CD14-positive monocyte (primary cell): ENCODE data around the gene BCAT1. TPM values are rescaled to one million over a fixed set of nuclear protein-coding genes. Genes with fewer than 3 reads are reported as not detected.

Experiments used
- DNase-seq, 3 donors: peaks; one replicate each; pipeline ENCODE4 v3.0.0-alpha.2; 2011 to 2022
- H2AFZ ChIP-seq: 2 replicates; pipeline ENCODE4 v1.6.0; 2012; ENCODE audit warnings: mild to moderate bottlenecking, low read depth, low read length, inconsistent platforms; ENCODE audit not compliant: insufficient read depth, poor library complexity, severe bottlenecking
- H3K27ac ChIP-seq, 2 donors: 1 replicate in 1 of 2; 2 replicates in 1 of 2; pipeline ENCODE4 v1.5.1; 2012 to 2013; ENCODE audit warnings: low read length in 2 of 2, control low read depth in 1 of 2, inconsistent platforms in 1 of 2, low read depth in 1 of 2, mild to moderate bottlenecking in 1 of 2
- H3K27me3 ChIP-seq, 2 donors: one replicate each; pipeline versions ENCODE4 v1.6.0 to v1.6.1; 2011 to 2013; ENCODE audit warnings: low read length in 2 of 2; ENCODE audit not compliant: control insufficient read depth in 2 of 2, insufficient read depth in 2 of 2
- H3K36me3 ChIP-seq, 2 donors: replicated peaks in 1 of 2; 1 replicate in 1 of 2; 2 replicates in 1 of 2; pipeline versions ENCODE4 v1.5.1 to v1.6.1; 2012 to 2013; ENCODE audit warnings: low read length in 2 of 2, control low read depth in 1 of 2, inconsistent platforms in 1 of 2, mild to moderate bottlenecking in 1 of 2; ENCODE audit not compliant: insufficient read depth in 2 of 2, control insufficient read depth in 1 of 2
- H3K4me1 ChIP-seq, 2 donors: 1 replicate in 1 of 2; 2 replicates in 1 of 2; pipeline versions ENCODE4 v1.5.1 to v1.6.1; 2012 to 2013; ENCODE audit warnings: low read length in 2 of 2, control low read depth in 1 of 2, inconsistent platforms in 1 of 2, mild to moderate bottlenecking in 1 of 2, moderate library complexity in 1 of 2; ENCODE audit not compliant: insufficient read depth in 2 of 2, control insufficient read depth in 1 of 2
- H3K4me2 ChIP-seq: replicated peaks from 2 replicates; pipeline ENCODE3; 2012; ENCODE audit warnings: low read length, moderate library complexity, mild to moderate bottlenecking; ENCODE audit not compliant: poor library complexity, severe bottlenecking; ENCODE audit errors: extremely low read depth
- H3K4me3 ChIP-seq, 3 experiments: fragments of 200-600 bp in 1 of 3; sonication (generic) in 1 of 3; replicated peaks in 1 of 3; 1 replicate in 2 of 3; 2 replicates in 1 of 3; pipeline ENCODE4 v1.5.1; 2011 to 2013; ENCODE audit warnings: low read length in 3 of 3, mild to moderate bottlenecking in 3 of 3, control low read depth in 2 of 3, low read depth in 2 of 3, inconsistent platforms in 1 of 3, moderate library complexity in 1 of 3
- H3K79me2 ChIP-seq: 2 replicates; pipeline ENCODE4 v1.6.0; 2012; ENCODE audit warnings: mild to moderate bottlenecking, control low read depth, inconsistent platforms, low read length, moderate library complexity; ENCODE audit not compliant: insufficient read depth
- H3K9ac ChIP-seq: 2 replicates; pipeline ENCODE4 v1.6.0; 2017; ENCODE audit warnings: low read length, mild to moderate bottlenecking; ENCODE audit not compliant: insufficient read depth, poor library complexity, severe bottlenecking
- H3K9me3 ChIP-seq, 2 donors: replicated peaks in 1 of 2; 1 replicate in 1 of 2; 2 replicates in 1 of 2; pipeline versions ENCODE4 v1.5.1 to v1.6.1; 2012 to 2013; ENCODE audit warnings: low read length in 2 of 2, control low read depth in 1 of 2; ENCODE audit not compliant: control insufficient read depth in 1 of 2, insufficient read depth in 1 of 2
- H4K20me1 ChIP-seq: 2 replicates; pipeline ENCODE4 v1.6.0; 2012; ENCODE audit warnings: mild to moderate bottlenecking, low read length, control low read depth, moderate library complexity; ENCODE audit not compliant: insufficient read depth
- H3K27ac Mint-ChIP-seq, 7 donors: one replicate each; pipeline ENCODE4 v1.8.0; 2020; ENCODE audit warnings: mild to moderate bottlenecking in 7 of 7, mixed read lengths in 7 of 7, moderate library complexity in 6 of 7, inconsistent platforms in 2 of 7
- H3K27me3 Mint-ChIP-seq, 3 donors: one replicate each; pipeline ENCODE4 v1.8.0; 2021 to 2022; ENCODE audit warnings: low read depth in 3 of 3, mild to moderate bottlenecking in 3 of 3, mixed read lengths in 3 of 3, moderate library complexity in 3 of 3, inconsistent platforms in 1 of 3
- H3K36me3 Mint-ChIP-seq, 2 donors: one replicate each; pipeline ENCODE4 v1.8.0; 2020; ENCODE audit warnings: mixed read lengths in 2 of 2, inconsistent platforms in 1 of 2, mild to moderate bottlenecking in 1 of 2
- H3K4me1 Mint-ChIP-seq: one replicate; pipeline ENCODE4 v1.8.0; 2020; ENCODE audit warnings: mild to moderate bottlenecking, mixed read lengths
- H3K4me3 Mint-ChIP-seq, 2 donors: one replicate each; pipeline ENCODE4 v1.8.0; 2020; ENCODE audit warnings: mild to moderate bottlenecking in 2 of 2, mixed read lengths in 2 of 2, moderate library complexity in 1 of 2
- H3K9me3 Mint-ChIP-seq, 7 donors: one replicate each; pipeline ENCODE4 v1.8.0; 2020 to 2022; ENCODE audit warnings: mixed read lengths in 7 of 7, mild to moderate bottlenecking in 6 of 7, moderate library complexity in 6 of 7, inconsistent platforms in 2 of 7
- CTCF ChIP-seq: fragments of 200-600 bp; IDR thresholded peaks from one replicate; pipeline ENCODE4 v1.8.0; 2022; ENCODE audit warnings: antibody characterized with exemption, mild to moderate bottlenecking
- WGBS: methylation state at CpG from one replicate; pipeline ENCODE4 v1.1.5; 2013; ENCODE audit warnings: missing lambda C conversion rate; ENCODE audit not compliant: insufficient coverage; 5-methylcytosine and 5-hydroxymethylcytosine counted together
- intact Hi-C, 2 donors: fragments of 100-400 bp; cut with micrococcal nuclease; formaldehyde crosslinking; loops; one replicate each; pipeline versions ENCODE4 v1.15.0 to v1.15.1; 2023
- polyA plus RNA-seq, 3 donors: library from polyadenylated mRNA; depleted of rRNA in 1 of 3; unstranded in 2 of 3; stranded (reverse) in 1 of 3; fragments of 300-500 nt in 2 of 3; fragments of >200 nt in 1 of 3; fragmentation: Illumina TruSeq in 2 of 3; gene quantifications; 1 replicate in 2 of 3; 2 replicates in 1 of 3; pipeline ENCODE4 v1.2.3, GENCODE V29; 2012 to 2021

The BCAT1 gene
- polyA plus RNA-seq, 3 donors, result 3.5 to 16.9 (median 15.2) TPM

DNA sequence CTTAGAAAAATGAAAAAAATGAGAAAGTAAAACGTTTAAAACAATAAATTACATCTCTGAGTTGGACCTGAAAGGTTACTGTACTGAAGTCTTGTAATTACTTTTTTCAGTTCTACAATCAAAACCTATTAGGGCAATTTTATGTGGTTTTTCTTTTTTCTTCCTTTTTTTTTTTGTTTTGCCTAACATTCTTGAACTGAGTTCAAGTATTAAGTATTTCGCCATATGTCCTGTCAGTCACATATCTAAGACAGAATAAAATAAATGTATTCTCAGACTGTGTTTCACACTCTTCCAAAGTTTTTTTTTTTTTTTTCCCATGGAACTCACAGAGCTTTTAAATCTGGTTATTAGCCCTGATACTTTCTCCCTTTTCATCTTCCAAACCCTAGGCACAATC, 172.0 kb downstream of the BCAT1 start:
- no peaks in the 10 kb centered on the region for H3K9me3 Mint-ChIP-seq
- H3K79me2 ChIP-seq, result no peaks in the 10 kb centered on the region
- no peak overlapping the region for H3K27ac Mint-ChIP-seq
- H3K9ac ChIP-seq, result no peak overlapping the region
- peaks cover 0 to 2% (median 1%) of the 10 kb centered on the region in 3 donors for H3K27me3 Mint-ChIP-seq
- no peak overlapping the region for H3K4me3 ChIP-seq
- H3K27ac ChIP-seq, result no peak overlapping the region
- no peaks in the 10 kb centered on the region for H3K9me3 ChIP-seq
- no peak for DNase-seq
- TF ChIP-seq CTCF, result no peak
- H3K27me3 ChIP-seq, result no peaks in the 10 kb centered on the region
- intact Hi-C loops, result loop anchor here in 1 of 2 donors (10.0 kb wide), 1 partner anchor 1572 kb away; no protein-coding TSS in a partner anchor
- H3K4me2 ChIP-seq, result no peak overlapping the region
- no peak overlapping the region for H3K4me3 Mint-ChIP-seq
- H2AFZ ChIP-seq, result no peak overlapping the region
- H3K36me3 ChIP-seq, result no peaks in the 10 kb centered on the region
- peaks cover 3 to 8% of the 10 kb centered on the region in 2 donors for H3K4me1 ChIP-seq
- H3K36me3 Mint-ChIP-seq, result no peaks in the 10 kb centered on the region
- no CpG with 5 or more reads among the region's 2 CpGs for WGBS
- no peaks in the 10 kb centered on the region for H4K20me1 ChIP-seq
- peaks cover 8% of the 10 kb centered on the region for H3K4me1 Mint-ChIP-seq

DNA sequence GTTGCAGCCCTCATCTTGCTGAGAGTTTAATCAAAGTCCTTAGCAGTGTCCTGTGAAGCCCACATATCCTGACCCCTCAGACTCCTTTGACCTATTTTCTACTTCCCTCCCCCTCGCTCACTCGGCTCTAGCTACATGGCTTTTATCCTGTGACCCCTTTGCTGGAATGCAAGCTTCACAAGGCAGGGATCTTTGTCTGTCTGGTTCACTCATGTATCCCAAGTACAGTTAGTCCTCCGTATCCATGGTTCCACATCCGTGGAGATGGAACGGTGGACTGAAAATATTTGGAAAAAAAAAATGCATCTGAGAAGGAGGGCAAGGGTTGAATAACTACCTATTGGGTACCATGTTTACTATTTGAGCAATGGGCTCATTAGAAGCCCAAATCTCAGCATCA, 173.8 kb downstream of the BCAT1 start:
- Histone ChIP-seq H3K4me3 (no peak overlapping the region), H3K36me3 (no peaks in the 10 kb centered on the region), H3K27ac (no peak overlapping the region), H4K20me1 (no peaks in the 10 kb centered on the region), H2AFZ (no peak overlapping the region), H3K79me2 (no peaks in the 10 kb centered on the region), H3K4me1 (peaks cover 3 to 8% of the 10 kb centered on the region in 2 donors), H3K4me2 (no peak overlapping the region), H3K9ac (no peak overlapping the region), H3K9me3 (no peaks in the 10 kb centered on the region), H3K27me3 (no peaks in the 10 kb centered on the region)
- Mint-ChIP-seq H3K4me3 (no peak overlapping the region), H3K9me3 (no peaks in the 10 kb centered on the region), H3K27me3 (peaks cover 0 to 2% (median 1%) of the 10 kb centered on the region in 3 donors), H3K27ac (no peak overlapping the region), H3K4me1 (peaks cover 8% of the 10 kb centered on the region), H3K36me3 (no peaks in the 10 kb centered on the region)
- TF ChIP-seq CTCF, result no peak
- DNase-seq, result no peak
- intact Hi-C loops, result loop anchor here in 1 of 2 donors (10.0 kb wide), 1 partner anchor 1570 kb away; no protein-coding TSS in a partner anchor
- WGBS, result 100% methylated on average over 2 of the region's 5 CpGs
